Neuronal stem cell (in vitro differentiated cells): ENCODE data around the gene ZFAND3.

Experiments used
- DNase-seq: peaks from one replicate; pipeline ENCODE4 v3.0.0-alpha.2; 2013; ENCODE audit warnings: low spot score
- H2AFZ ChIP-seq: one replicate; pipeline ENCODE4 v1.6.1; 2013; ENCODE audit warnings: mild to moderate bottlenecking, low read length, inconsistent platforms
- H2AK5ac ChIP-seq: 2 replicates; pipeline ENCODE4 v1.6.1; 2013; ENCODE audit warnings: low read depth, mild to moderate bottlenecking, inconsistent platforms, low read length, moderate library complexity, mixed read lengths
- H2BK120ac ChIP-seq: 2 replicates; pipeline ENCODE4 v1.6.1; 2013; ENCODE audit warnings: low read depth, mild to moderate bottlenecking, inconsistent platforms, low read length, moderate library complexity, mixed read lengths
- H2BK12ac ChIP-seq: one replicate; pipeline ENCODE4 v1.6.1; 2013; ENCODE audit warnings: low read length, inconsistent platforms
- H2BK15ac ChIP-seq: 2 replicates; pipeline ENCODE4 v1.6.1; 2013; ENCODE audit warnings: mild to moderate bottlenecking, low read length, inconsistent platforms, mixed read lengths
- H2BK5ac ChIP-seq: one replicate; pipeline ENCODE4 v1.6.1; 2013; ENCODE audit warnings: inconsistent platforms, mild to moderate bottlenecking, low read length, moderate library complexity
- H3K14ac ChIP-seq: one replicate; pipeline ENCODE4 v1.6.1; 2013; ENCODE audit warnings: low read length, inconsistent platforms
- H3K18ac ChIP-seq: 2 replicates; pipeline ENCODE4 v1.6.1; 2013; ENCODE audit warnings: low read length, inconsistent platforms
- H3K23ac ChIP-seq: 2 replicates; pipeline ENCODE4 v1.6.1; 2013; ENCODE audit warnings: low read depth, mild to moderate bottlenecking, mixed read lengths, low read length, inconsistent platforms; ENCODE audit not compliant: poor library complexity
- H3K27ac ChIP-seq: replicated peaks from 3 replicates; pipeline ENCODE4 v1.5.1; 2013; ENCODE audit warnings: low read length, inconsistent platforms
- H3K27me3 ChIP-seq, 3 experiments: 2 replicates each; pipeline ENCODE4 v1.6.1; 2013; ENCODE audit warnings: low read length in 3 of 3, mild to moderate bottlenecking in 2 of 3, inconsistent platforms in 1 of 3, low read depth in 1 of 3, mixed read lengths in 1 of 3, moderate library complexity in 1 of 3; ENCODE audit not compliant: control insufficient read depth in 3 of 3, insufficient read depth in 3 of 3
- H3K36me3 ChIP-seq, 2 donors: replicated peaks in 1 of 2; 2 replicates each; pipeline ENCODE4 v1.6.1; 2013; ENCODE audit warnings: low read length in 2 of 2; ENCODE audit not compliant: control insufficient read depth in 2 of 2, insufficient read depth in 2 of 2
- H3K4ac ChIP-seq: 2 replicates; pipeline ENCODE4 v1.6.1; 2013; ENCODE audit warnings: inconsistent platforms, mild to moderate bottlenecking, low read length, moderate library complexity
- H3K4me1 ChIP-seq, 2 donors: 1 replicate in 1 of 2; 2 replicates in 1 of 2; pipeline ENCODE4 v1.6.1; 2013; ENCODE audit warnings: low read length in 2 of 2, low read depth in 1 of 2; ENCODE audit not compliant: control insufficient read depth in 2 of 2, insufficient read depth in 1 of 2
- H3K4me2 ChIP-seq: one replicate; pipeline ENCODE4 v1.6.1; 2013; ENCODE audit warnings: mild to moderate bottlenecking, low read length, inconsistent platforms; ENCODE audit not compliant: insufficient read depth, poor library complexity, severe bottlenecking
- H3K4me3 ChIP-seq, 2 donors: 2 replicates each; pipeline ENCODE4 v1.5.1; 2013; ENCODE audit warnings: low read length in 2 of 2, mild to moderate bottlenecking in 2 of 2, inconsistent platforms in 1 of 2, moderate library complexity in 1 of 2
- H3K79me1 ChIP-seq: one replicate; pipeline ENCODE4 v1.6.1; 2013; ENCODE audit warnings: low read depth, mild to moderate bottlenecking, inconsistent platforms, low read length, moderate library complexity
- H3K9ac ChIP-seq: one replicate; pipeline ENCODE4 v1.6.1; 2013; ENCODE audit warnings: mild to moderate bottlenecking, low read depth, low read length, inconsistent platforms; ENCODE audit not compliant: poor library complexity
- H3K9me3 ChIP-seq, 2 donors: replicated peaks in 1 of 2; 2 replicates each; pipeline versions ENCODE3 to v1.6.1; 2013; ENCODE audit warnings: low read length in 2 of 2, mild to moderate bottlenecking in 2 of 2, inconsistent platforms in 1 of 2, low read depth in 1 of 2, mixed read lengths in 1 of 2, moderate library complexity in 1 of 2; ENCODE audit not compliant: control insufficient read depth in 2 of 2, insufficient read depth in 1 of 2
- H4K8ac ChIP-seq: one replicate; pipeline ENCODE4 v1.6.1; 2013; ENCODE audit warnings: low read depth, mild to moderate bottlenecking, inconsistent platforms, low read length, moderate library complexity
- H4K91ac ChIP-seq: one replicate; pipeline ENCODE4 v1.6.1; 2013; ENCODE audit warnings: low read length, low read depth, mild to moderate bottlenecking, inconsistent platforms; ENCODE audit not compliant: poor library complexity
- WGBS, 2 donors: extraction: QIAGEN DNeasy Blood & Tissue Kit; methylation state at CpG; one replicate each; pipeline ENCODE4 v1.1.7; 2013; ENCODE audit warnings: missing lambda C conversion rate in 2 of 2, mixed read lengths in 1 of 2; ENCODE audit not compliant: insufficient read length in 2 of 2, insufficient replicate concordance in 1 of 2; ENCODE audit errors: extremely low coverage in 2 of 2; 5-methylcytosine and 5-hydroxymethylcytosine counted together

Gene ZFAND3

DNA sequence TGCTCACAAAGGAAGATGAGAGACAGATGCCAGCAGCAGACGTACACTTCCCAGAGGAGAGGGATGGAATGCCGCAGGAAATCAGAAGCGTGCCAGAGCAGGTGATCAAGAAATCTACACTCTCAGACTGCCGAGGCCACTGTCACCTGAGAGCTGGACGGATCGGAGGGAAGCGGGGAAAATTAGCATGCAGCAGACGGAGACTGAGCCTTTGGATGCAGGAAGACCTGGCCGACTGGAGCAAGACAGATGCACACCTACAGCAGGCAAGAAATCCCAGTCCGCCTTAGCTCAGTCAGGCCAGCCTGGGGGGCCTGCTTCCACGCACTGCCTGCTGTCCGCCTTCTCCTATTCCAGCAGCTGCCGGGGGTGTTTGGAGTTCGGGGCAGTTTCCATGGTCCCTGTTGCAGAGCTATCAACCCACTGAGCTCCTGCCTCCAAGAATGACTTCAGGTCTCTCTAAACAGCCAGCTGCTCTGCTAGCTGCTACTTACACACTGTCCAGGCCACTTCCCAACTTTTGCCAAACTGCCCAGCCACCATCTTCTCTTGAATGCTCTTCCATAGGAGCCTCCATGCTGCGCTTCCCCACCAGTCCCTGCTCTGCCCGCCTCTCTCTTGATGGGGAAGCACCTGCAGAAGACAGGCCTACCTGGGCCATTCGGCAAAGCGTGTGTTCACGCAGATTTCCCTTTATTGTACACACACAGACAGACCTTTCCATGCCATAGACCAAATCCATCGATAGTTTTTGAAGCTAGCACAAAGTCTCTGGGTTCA, 368.5 kb downstream of the ZFAND3 start:
- Histone ChIP-seq H3K4ac (no peak overlapping the region), H2BK5ac (peak overlapping the region; percentile 7), H3K9me3 (no peaks in the 10 kb centered on the region), H2BK120ac (no peak overlapping the region), H3K27ac (no peak overlapping the region), H3K4me2 (no peak overlapping the region), H2AFZ (no peak overlapping the region), H4K8ac (no peak overlapping the region), H3K14ac (no peak overlapping the region), H3K4me3 (no peak overlapping the region), H4K91ac (no peak overlapping the region), H3K9ac (no peak overlapping the region), H3K27me3 (no peaks in the 10 kb centered on the region), H3K36me3 (no peaks in the 10 kb centered on the region), H2BK12ac (no peak overlapping the region), H2BK15ac (no peak overlapping the region), H3K18ac (peak overlapping the region; percentile 78), H2AK5ac (peak overlapping the region; percentile 30), H3K4me1 (peaks cover 33 to 43% of the 10 kb centered on the region in 2 donors), H3K79me1 (no peaks in the 10 kb centered on the region), H3K23ac (peak overlapping the region; percentile 48)
- no CpG with 5 or more reads among the region's 20 CpGs for WGBS, 2 donors
- DNase-seq: no peak

GRCh38 chr6:38188677-38189335, 369.3 kb downstream of the ZFAND3 start:
- no peak for DNase-seq
- Histone ChIP-seq H2BK15ac (no peak overlapping the region), H2BK12ac (no peak overlapping the region), H2AK5ac (no peak overlapping the region), H3K36me3 (no peaks in the 10 kb centered on the region), H3K9ac (no peak overlapping the region), H3K27me3 (no peaks in the 10 kb centered on the region), H3K27ac (no peak overlapping the region), H3K4me2 (no peak overlapping the region), H3K9me3 (no peaks in the 10 kb centered on the region), H3K23ac (no peak overlapping the region), H4K91ac (no peak overlapping the region), H3K4ac (no peak overlapping the region), H3K79me1 (no peaks in the 10 kb centered on the region), H4K8ac (no peak overlapping the region), H2BK120ac (no peak overlapping the region), H3K18ac (peak overlapping the region; percentile 70), H3K4me3 (no peak overlapping the region), H2BK5ac (no peak overlapping the region), H3K4me1 (peaks cover 33 to 50% of the 10 kb centered on the region in 2 donors), H3K14ac (no peak overlapping the region), H2AFZ (no peak overlapping the region)
- WGBS, 2 donors: no CpG with 5 or more reads among the region's 14 CpGs

DNA sequence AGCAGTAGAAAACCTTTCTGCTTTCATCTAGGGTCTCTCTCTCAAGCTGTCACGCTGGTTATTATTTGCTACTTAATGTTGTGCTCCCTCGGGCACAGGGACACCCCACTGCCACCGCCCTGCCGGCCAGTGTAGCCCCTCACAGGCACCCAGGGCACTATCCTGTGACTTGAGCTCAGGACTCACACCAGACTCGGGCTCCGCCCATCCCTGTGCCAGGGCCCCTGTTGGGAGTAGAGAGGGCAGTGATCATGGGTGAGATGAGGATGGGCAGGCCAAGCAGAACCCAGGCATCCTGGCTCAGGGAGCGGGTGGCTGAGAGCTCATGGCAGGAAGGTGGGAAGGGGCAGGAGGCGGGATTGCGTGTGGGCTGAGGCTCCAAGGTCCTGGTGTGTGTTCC, 371.9 kb downstream of the ZFAND3 start:
- Histone ChIP-seq H3K4me1 (peaks cover 35 to 41% of the 10 kb centered on the region in 2 donors), H3K23ac (peak overlapping the region; percentile 86), H3K14ac (no peak overlapping the region), H2AFZ (no peak overlapping the region), H3K79me1 (no peaks in the 10 kb centered on the region), H2BK12ac (no peak overlapping the region), H3K4me3 (no peak overlapping the region), H3K9ac (no peak overlapping the region), H3K4ac (no peak overlapping the region), H3K4me2 (no peak overlapping the region), H4K8ac (peak overlapping the region; percentile 68), H2BK5ac (no peak overlapping the region), H3K27me3 (no peaks in the 10 kb centered on the region), H3K36me3 (no peaks in the 10 kb centered on the region), H3K18ac (peak overlapping the region; percentile 72), H2BK15ac (no peak overlapping the region), H3K9me3 (no peaks in the 10 kb centered on the region), H2AK5ac (peak overlapping the region; percentile 82), H4K91ac (no peak overlapping the region), H2BK120ac (no peak overlapping the region), H3K27ac (no peak overlapping the region)
- no CpG with 5 or more reads among the region's 9 CpGs for WGBS, 2 donors
- no peak for DNase-seq

- no peak overlapping the region for H2BK12ac ChIP-seq
- no peak overlapping the region for H3K4me2 ChIP-seq
- no peak overlapping the region for H2AK5ac ChIP-seq
- no peak overlapping the region for H3K9ac ChIP-seq
- no peak overlapping the region for H3K18ac ChIP-seq
- no peak overlapping the region for H4K8ac ChIP-seq
- no peak overlapping the region for H2BK120ac ChIP-seq
- H3K4me3 ChIP-seq: no peak overlapping the region
- no peak overlapping the region for H2BK5ac ChIP-seq
- H3K4me1 ChIP-seq: peaks cover 35 to 39% of the 10 kb centered on the region in 2 donors
- H3K27me3 ChIP-seq: no peaks in the 10 kb centered on the region
- no peak for DNase-seq
- no peak overlapping the region for H3K4ac ChIP-seq
- H2BK15ac ChIP-seq: no peak overlapping the region
- no peak overlapping the region for H2AFZ ChIP-seq
- H3K14ac ChIP-seq: no peak overlapping the region
- no peaks in the 10 kb centered on the region for H3K9me3 ChIP-seq
- H3K23ac ChIP-seq: no peak overlapping the region
- no CpG with 5 or more reads among the region's 9 CpGs for WGBS, 2 donors
- no peaks in the 10 kb centered on the region for H3K36me3 ChIP-seq
- H4K91ac ChIP-seq: no peak overlapping the region
- H3K27ac ChIP-seq: no peak overlapping the region
- no peaks in the 10 kb centered on the region for H3K79me1 ChIP-seq
Measured at GRCh38 chr6:38192011-38192410, 372.5 kb downstream of the ZFAND3 start.
